Peyer's patch (tissue), 4 donors: ENCODE results near the gene ZC3H10. TPM values are rescaled to one million over a fixed set of nuclear protein-coding genes. Genes with fewer than 3 reads are reported as not detected.
A peak's percentile ranks its signal among the peaks of the same experiment; 100 is the strongest.

ENCODE experiments used
- DNase-seq, 3 donors: peaks; one replicate each; pipeline ENCODE4 v3.0.0-alpha.2; 2017 to 2019
- H3K27ac ChIP-seq, 4 donors: fragments of 200-600 bp; sonication (generic); one replicate each; pipeline ENCODE4 v1.5.1; 2016 to 2019
- H3K27me3 ChIP-seq, 2 donors: fragments of 200-600 bp; sonication (generic); one replicate each; pipeline ENCODE4 v1.5.1; 2019
- H3K36me3 ChIP-seq, 3 donors: fragments of 200-600 bp; sonication (generic); one replicate each; pipeline ENCODE4 v1.5.1; 2016 to 2019
- H3K4me1 ChIP-seq, 4 donors: fragments of 200-600 bp; sonication (generic); one replicate each; pipeline ENCODE4 v1.5.1; 2016 to 2019
- H3K4me3 ChIP-seq, 4 donors: fragments of 200-600 bp; sonication (generic); 1 replicate in 3 of 4; 2 replicates in 1 of 4; pipeline ENCODE4 v1.5.1; 2016 to 2019; ENCODE audit warnings: mild to moderate bottlenecking in 1 of 4
- H3K9me3 ChIP-seq, 4 donors: fragments of 200-600 bp; sonication (generic); one replicate each; pipeline ENCODE4 v1.5.1; 2016 to 2019; ENCODE audit warnings: mild to moderate bottlenecking in 1 of 4
- POLR2A ChIP-seq, 2 donors: fragments of 450-650 bp; IDR thresholded peaks; one replicate each; pipeline ENCODE4 v1.5.1; 2017; ENCODE audit warnings: antibody characterized with exemption in 2 of 2, mild to moderate bottlenecking in 2 of 2, moderate library complexity in 2 of 2
- total RNA-seq, 4 donors: library from RNA; depleted of rRNA; stranded (reverse); fragments of >200 nt; gene quantifications; one replicate each; pipeline ENCODE4 v1.1.0, GENCODE V29; 2016
- TF ChIP-seq, protein P1 (sequence below), 6 experiments: fragments of 450-650 bp in 4 of 6; fragments of 200-600 bp in 2 of 6; sonication (generic) in 1 of 6; IDR thresholded peaks; one replicate each; pipeline ENCODE4 v1.5.1; 2017 to 2019; ENCODE audit warnings: antibody characterized with exemption in 6 of 6, mild to moderate bottlenecking in 3 of 6, moderate library complexity in 1 of 6

ZC3H10 gene
- total RNA-seq, 4 donors from 2014 or later, result 2.0 to 5.5 (median 3.8) TPM

DNA sequence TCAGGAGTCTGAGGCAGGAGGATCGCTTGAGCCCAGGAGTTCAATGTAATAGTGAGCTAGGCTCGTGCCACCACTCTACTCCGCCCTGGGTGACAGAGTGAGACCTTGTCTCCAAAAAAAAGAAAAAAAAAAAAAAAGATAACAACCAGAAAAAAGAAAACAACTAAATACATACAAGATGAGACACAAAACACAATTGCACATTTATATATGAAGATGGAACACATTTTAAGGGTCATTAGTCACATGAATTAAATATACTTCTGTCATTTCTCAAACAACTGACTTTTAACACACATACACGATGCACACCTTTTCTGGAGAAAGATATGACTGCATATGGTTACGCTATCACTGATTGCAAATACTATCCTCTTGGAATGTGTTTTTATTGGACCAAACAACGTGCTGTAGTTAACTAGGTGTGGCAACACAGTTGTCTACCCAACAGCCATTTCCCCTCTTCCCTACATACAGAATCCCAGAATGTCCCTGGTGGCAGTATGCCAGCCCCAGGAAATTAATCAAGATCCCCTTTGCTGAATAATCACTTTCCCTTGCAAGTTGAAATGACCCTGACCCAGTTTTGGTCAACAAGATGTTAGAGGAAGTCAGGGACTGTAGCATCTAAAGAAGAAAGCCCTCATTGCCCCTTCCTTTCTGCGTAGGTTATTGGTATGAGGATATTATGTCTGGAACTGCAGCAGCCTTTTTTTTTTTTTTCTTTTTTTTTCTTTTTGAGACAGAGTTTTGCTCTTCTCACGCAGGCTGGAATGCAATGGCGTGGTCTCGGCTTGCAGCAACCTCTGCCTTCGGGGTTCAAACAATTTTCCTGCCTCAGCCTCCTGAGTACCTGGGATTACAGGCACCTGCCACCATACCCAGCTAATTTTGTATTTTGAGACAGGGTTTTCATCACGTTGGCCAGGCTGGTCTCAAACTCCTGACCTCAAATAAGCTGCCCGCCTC lies 28.7 kb downstream of the ZC3H10 start:
- Histone ChIP-seq H3K4me1 (peaks cover 0 to 19% (median 0%) of the 10 kb centered on the region in 4 donors), H3K9me3 (no peaks in the 10 kb centered on the region), H3K4me3 (no peak overlapping the region), H3K27me3 (no peaks in the 10 kb centered on the region), H3K36me3 (peaks cover 0 to 33% (median 0%) of the 10 kb centered on the region in 3 donors), H3K27ac (peak overlapping the region in 1 of 4 donors; percentile 10)
- TF ChIP-seq, protein P1, sequence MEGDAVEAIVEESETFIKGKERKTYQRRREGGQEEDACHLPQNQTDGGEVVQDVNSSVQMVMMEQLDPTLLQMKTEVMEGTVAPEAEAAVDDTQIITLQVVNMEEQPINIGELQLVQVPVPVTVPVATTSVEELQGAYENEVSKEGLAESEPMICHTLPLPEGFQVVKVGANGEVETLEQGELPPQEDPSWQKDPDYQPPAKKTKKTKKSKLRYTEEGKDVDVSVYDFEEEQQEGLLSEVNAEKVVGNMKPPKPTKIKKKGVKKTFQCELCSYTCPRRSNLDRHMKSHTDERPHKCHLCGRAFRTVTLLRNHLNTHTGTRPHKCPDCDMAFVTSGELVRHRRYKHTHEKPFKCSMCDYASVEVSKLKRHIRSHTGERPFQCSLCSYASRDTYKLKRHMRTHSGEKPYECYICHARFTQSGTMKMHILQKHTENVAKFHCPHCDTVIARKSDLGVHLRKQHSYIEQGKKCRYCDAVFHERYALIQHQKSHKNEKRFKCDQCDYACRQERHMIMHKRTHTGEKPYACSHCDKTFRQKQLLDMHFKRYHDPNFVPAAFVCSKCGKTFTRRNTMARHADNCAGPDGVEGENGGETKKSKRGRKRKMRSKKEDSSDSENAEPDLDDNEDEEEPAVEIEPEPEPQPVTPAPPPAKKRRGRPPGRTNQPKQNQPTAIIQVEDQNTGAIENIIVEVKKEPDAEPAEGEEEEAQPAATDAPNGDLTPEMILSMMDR (IDR thresholded peaks at IDR 0.05), result no peak
- no peak for TF ChIP-seq POLR2A (IDR thresholded peaks at IDR 0.05)
- DNase-seq, result no peak

DNA sequence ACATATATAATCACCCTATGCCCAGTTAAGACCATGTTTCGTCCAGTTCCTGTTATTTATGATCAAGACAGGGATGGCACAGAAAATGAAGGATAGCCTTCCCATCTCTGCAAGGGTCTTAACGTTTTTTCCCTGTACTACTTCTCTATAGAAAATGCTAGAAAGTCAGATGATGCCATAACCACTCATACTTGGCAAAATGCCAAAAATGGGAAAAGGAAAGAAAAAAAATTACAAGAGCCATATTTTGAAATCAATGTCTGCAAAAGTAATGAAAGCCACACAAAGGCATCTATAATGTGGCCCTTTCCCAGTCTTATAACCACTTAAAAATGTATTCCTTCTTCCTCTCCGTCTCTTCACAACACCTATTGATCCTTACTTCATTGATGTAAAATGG lies 32.5 kb downstream of the ZC3H10 start:
- no peak for DNase-seq
- peaks cover 0 to 30% (median 6%) of the 10 kb centered on the region in 4 donors for H3K4me1 ChIP-seq
- no peaks in the 10 kb centered on the region for H3K9me3 ChIP-seq
- no peak overlapping the region for H3K4me3 ChIP-seq
- H3K36me3 ChIP-seq, result no peaks in the 10 kb centered on the region
- no peak for TF ChIP-seq POLR2A (IDR thresholded peaks at IDR 0.05)
- TF ChIP-seq, protein P1 (IDR thresholded peaks at IDR 0.05), result no peak
- no peaks in the 10 kb centered on the region for H3K27me3 ChIP-seq
- no peak overlapping the region for H3K27ac ChIP-seq

DNA sequence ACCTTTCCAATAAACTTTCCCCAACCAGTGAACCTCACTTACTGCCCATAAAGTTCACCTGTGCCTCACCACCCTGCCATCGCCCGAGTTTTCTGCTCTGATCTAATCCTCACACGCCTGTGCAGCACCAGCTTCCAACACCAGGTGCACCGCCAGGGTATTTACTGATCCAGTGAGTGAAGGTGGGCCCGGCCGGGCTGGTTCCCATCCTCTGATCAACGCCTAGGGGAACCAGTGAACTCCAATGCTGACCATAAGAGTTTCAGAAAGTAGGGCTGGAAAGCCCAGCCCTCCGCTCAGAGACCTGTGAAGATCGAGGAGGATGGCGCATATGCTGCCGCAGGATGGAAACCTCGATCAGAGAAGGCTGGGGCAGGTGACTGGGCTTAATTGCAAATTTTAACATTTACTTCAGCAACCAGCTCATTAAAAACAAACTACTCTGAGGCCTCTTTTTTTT lies 33.6 kb downstream of the ZC3H10 start:
- peak; percentile 7 to 48 for TF ChIP-seq POLR2A (IDR thresholded peaks at IDR 0.05)
- TF ChIP-seq, protein P1 (IDR thresholded peaks at IDR 0.05), result peak; percentile 50 to 85 (median 71)
- Histone ChIP-seq H3K36me3 (no peaks in the 10 kb centered on the region), H3K4me3 (peak overlapping the region; percentile 43 to 82 (median 56)), H3K9me3 (no peaks in the 10 kb centered on the region), H3K27me3 (no peaks in the 10 kb centered on the region), H3K27ac (peak overlapping the region; percentile 84 to 98 (median 90)), H3K4me1 (peaks cover 0 to 27% (median 6%) of the 10 kb centered on the region in 4 donors)
- peak; percentile 80 to 84 (median 82) for DNase-seq

DNA sequence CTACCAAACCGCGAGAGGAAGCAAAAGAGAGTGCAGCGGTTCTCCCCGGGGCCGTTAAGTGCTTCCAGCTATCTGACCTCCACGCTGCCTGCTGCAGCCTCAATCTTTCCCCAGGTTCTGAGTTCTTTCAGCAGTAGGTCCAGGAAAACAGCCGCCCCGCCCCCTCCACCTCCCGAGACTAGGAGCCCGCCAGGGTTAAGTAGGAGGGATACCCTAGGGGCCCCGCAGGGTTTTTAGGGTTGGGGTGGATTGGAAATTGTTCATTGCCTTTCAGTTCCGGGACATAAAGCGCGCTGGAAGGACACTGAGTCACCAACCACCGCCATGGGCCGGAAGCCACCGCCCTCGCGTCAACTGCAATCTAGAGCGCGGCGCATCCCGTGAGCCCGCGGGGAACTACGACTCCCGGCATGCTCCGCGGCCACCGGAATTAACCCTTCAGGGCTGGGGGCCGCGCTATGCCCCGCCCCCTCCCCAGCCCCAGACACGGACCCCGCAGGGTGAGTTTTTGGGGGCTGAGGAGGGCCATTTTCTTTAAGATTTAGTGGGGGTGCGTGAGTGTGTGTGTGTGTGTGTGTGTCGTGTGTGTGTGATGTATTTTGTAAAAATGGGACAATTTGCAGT lies 34.2 kb downstream of the ZC3H10 start, which contains the start of gene MYL6B:
MYL6B (plus strand) TSS at position 456 of the 624 bp plus-strand sequence. CDS start 1,332 bp downstream, outside the sequence.
- DNase-seq, result peak; percentile 96 to 98 (median 96)
- no peaks in the 10 kb centered on the region for H3K27me3 ChIP-seq
- peak in 1 of 2 donors; percentile 26 for TF ChIP-seq POLR2A (IDR thresholded peaks at IDR 0.05)
- TF ChIP-seq, protein P1 (IDR thresholded peaks at IDR 0.05), result no peak
- peak within 1 kb of the TSS; percentile 43 to 82 (median 56) for H3K4me3 ChIP-seq
- H3K9me3 ChIP-seq, result no peaks in the 10 kb centered on the region
- no peaks in the 10 kb centered on the region for H3K36me3 ChIP-seq
- peak within 1 kb of the TSS; percentile 84 to 98 (median 90) for H3K27ac ChIP-seq
- H3K4me1 ChIP-seq, result peaks cover 0 to 26% (median 6%) of the 10 kb centered on the region in 4 donors
